Measurements from ENCODE around the gene PDE11A. TPM values are rescaled to one million over a fixed set of nuclear protein-coding genes. Genes with fewer than 3 reads are reported as not detected.

PDE11A gene
- total RNA-seq, 2 experiments from 2014 or later: not detected

DNA sequence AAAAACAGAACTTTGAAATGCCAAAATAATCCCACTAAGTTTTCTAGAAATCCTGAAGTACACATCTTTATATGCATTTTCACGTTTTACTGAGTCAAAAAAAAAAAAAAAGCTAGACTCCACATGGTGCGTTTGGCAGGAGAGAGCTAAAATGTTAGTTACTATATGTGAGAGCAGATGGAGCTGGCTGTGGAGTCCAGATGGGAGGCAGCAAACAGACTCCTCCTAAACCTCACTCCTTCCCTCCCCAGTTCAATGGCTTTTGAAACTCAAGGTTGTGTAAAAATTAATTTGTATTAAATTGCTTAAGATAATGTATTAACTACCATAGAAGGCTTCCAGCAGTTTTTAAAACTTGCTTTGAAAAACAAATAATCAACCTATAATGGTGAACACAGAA, 431.2 kb downstream of the PDE11A start:
- peaks cover 15% of the 10 kb centered on the region for H3K27me3 Mint-ChIP-seq
- H3K4me1 Mint-ChIP-seq: no peaks in the 10 kb centered on the region
- H3K9me3 Mint-ChIP-seq: peaks cover 2% of the 10 kb centered on the region
- ChIA-PET CTCF (interaction anchor here (1.1 kb wide), 1 partner anchor 56 kb away, joined by 3 read pairs; no protein-coding TSS in a partner anchor), POLR2A (no interaction called here)
- DNase-seq: no peak
- no peak overlapping the region for H3K4me3 Mint-ChIP-seq
- H3K27ac Mint-ChIP-seq: no peak overlapping the region
- no peaks in the 10 kb centered on the region for H3K36me3 Mint-ChIP-seq (ENCODE audit: low read depth)

DNA sequence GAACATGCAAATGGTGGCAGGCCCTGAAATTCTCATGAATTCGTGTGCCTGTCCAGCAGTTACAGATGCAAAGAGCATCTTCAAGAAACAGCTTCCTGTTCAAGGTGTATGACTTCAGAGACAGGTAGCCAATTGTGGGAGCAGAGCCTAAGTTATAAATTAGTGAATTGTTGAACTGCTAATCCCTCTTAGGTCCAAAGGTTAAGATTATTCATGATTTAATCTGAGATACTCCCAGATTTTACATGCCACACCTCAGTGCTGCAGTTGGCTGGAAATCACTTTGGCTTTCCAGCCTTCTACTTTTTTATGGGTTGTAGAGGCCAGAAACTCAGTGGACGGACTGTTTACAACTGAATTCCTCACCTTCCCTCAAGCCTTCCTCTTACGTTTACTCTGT, 432.2 kb downstream of the PDE11A start:
- Mint-ChIP-seq H3K9me3 (peaks cover 2% of the 10 kb centered on the region), H3K27me3 (peaks cover 11% of the 10 kb centered on the region), H3K4me1 (no peaks in the 10 kb centered on the region), H3K36me3 (ENCODE audit: low read depth) (no peaks in the 10 kb centered on the region), H3K27ac (no peak overlapping the region), H3K4me3 (no peak overlapping the region)
- DNase-seq: no peak
- ChIA-PET CTCF (no interaction called here), POLR2A (no interaction called here)

DNA sequence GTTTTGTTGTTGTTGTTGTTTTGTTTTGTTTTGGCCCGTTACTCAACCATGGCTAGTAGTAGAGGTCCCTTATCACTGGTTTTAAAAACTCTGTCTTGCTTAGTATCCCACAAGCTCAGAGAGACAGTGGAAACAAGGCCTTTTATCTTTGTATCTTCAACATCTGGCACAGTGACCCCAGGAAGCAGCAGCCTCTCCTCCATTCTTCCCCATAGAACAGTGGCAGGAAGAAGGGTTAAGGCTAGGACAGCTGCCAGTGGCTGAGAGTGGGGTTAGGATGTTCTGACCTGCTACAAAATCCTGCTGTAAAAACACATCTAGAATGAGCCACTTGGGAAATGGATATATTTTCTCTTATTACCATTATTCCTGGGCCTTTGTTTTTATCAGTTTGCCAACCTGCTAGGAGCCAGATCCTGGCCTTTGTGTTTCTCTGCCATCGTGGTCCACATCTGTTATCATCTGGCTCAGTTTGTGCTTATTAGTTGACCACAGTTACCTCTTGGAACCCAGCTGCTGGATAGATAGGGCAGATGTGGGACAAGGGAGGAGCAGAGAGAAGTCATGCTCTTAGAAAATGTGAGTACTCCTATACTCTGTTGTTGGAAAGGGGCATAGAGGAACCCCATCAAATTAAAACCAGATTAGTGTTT, 433.2 kb downstream of the PDE11A start:
- peaks cover 9% of the 10 kb centered on the region for H3K27me3 Mint-ChIP-seq
- CTCF ChIA-PET: no interaction called here

DNA sequence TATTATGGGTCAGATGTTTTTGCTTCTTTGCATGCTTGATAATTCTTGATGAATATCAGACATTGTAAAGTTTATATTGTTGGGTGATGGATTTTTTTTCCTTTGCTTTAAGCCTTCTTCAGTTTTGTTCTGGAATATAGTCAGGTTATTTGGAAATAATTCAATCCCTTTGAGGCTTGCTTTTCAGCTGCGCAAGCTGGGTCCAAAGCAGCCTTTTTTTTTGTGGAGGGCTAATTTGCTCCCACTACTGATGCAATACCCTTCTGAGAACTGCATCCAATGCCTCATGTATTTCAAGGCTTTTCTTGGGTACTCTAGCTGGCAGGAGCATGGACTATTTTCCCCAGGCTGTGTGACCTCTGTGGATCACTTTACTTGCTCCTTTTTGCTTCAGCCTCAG, 434.1 kb downstream of the PDE11A start:
- H3K27me3 Mint-ChIP-seq: peaks cover 9% of the 10 kb centered on the region
- H3K36me3 Mint-ChIP-seq (ENCODE audit: low read depth): no peaks in the 10 kb centered on the region
- H3K4me1 Mint-ChIP-seq: peaks cover 5% of the 10 kb centered on the region
- DNase-seq: no peak
- CTCF ChIA-PET: no interaction called here
- POLR2A ChIA-PET: no interaction called here
- H3K27ac Mint-ChIP-seq: no peak overlapping the region
- H3K4me3 Mint-ChIP-seq: no peak overlapping the region
- peaks cover 2% of the 10 kb centered on the region for H3K9me3 Mint-ChIP-seq

More for the DNA sequence above, 433.2 kb downstream of the PDE11A start:
- POLR2A ChIA-PET: no interaction called here
- Mint-ChIP-seq H3K4me3 (no peak overlapping the region), H3K4me1 (peaks cover 2% of the 10 kb centered on the region), H3K36me3 (ENCODE audit: low read depth) (no peaks in the 10 kb centered on the region), H3K9me3 (peaks cover 2% of the 10 kb centered on the region), H3K27ac (no peak overlapping the region)
- no peak for DNase-seq

DNA sequence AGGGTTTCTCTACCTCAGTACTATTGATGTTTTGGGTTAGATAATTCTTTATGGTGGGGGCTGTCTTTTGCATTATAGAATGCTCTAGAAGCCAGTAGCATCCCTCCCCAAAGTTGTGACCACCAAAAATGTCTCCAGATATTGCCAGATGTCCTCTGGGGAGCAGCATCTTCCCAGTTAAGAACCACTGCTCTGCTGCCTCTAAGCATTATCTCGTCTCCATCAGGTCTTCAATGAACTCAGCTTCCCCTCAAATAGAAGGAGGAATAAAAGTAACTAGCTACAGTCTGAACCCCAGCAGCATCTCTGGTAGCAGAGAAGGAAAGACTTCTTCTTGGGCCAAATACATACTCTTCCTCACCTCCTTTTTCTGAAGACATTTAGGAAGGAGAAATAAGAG, 435.9 kb downstream of the PDE11A start:
- DNase-seq: no peak
- Mint-ChIP-seq H3K36me3 (ENCODE audit: low read depth) (no peaks in the 10 kb centered on the region), H3K4me1 (peaks cover 5% of the 10 kb centered on the region), H3K27me3 (peaks cover 6% of the 10 kb centered on the region), H3K9me3 (no peaks in the 10 kb centered on the region), H3K4me3 (no peak overlapping the region), H3K27ac (no peak overlapping the region)
- POLR2A ChIA-PET: no interaction called here
- CTCF ChIA-PET: interaction anchor here (1.0 kb wide), 1 partner anchor 11 kb away, joined by 3 read pairs; no protein-coding TSS in a partner anchor

DNA sequence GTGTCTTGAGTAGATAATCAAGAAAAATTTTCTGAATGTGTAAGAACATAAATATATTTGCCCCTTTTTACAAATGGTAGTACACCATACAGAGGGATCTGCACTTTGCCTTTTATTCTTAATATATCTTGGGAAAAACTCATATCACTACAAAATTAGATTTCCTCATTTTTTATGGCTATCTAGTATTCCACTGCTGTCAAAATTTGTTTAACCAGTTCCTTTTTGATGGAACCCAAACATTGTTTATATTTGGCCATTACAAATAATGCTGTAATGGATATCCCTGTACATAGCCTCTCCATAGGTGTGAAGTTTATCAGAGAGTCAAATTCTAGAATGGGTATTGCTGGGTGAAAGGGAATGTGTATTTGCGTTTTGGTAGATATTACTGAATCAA, 436.9 kb downstream of the PDE11A start:
- H3K9me3 Mint-ChIP-seq: no peaks in the 10 kb centered on the region

DNA sequence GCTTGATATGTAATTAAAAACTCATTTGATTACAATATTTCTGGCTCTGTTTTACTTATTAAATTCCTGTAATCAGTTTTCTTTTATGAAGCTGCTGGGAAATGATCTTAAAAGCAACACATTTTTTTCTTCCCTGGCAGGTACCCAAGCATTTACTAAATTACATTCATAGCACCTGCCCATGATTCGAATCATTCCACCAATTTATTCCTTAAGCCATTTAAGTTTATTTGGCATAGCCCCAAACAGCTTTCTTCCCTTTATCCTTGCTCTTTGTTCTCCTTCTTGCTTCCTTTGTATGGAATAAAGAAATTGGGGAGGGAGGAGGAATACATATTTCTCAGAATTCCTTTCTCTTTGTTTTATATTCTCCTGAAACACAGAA, 438.7 kb downstream of the PDE11A start:
- H3K4me1 Mint-ChIP-seq: peaks cover 5% of the 10 kb centered on the region
- H3K9me3 Mint-ChIP-seq: no peaks in the 10 kb centered on the region
- no peak overlapping the region for H3K27ac Mint-ChIP-seq
- H3K4me3 Mint-ChIP-seq: no peak overlapping the region
- CTCF ChIA-PET: interaction anchor here (1.2 kb wide), 1 partner anchor 469 kb away, joined by 3 read pairs; no protein-coding TSS in a partner anchor
- H3K27me3 Mint-ChIP-seq: peaks cover 11% of the 10 kb centered on the region
- H3K36me3 Mint-ChIP-seq (ENCODE audit: low read depth): no peaks in the 10 kb centered on the region
- no peak for DNase-seq
- POLR2A ChIA-PET: no interaction called here

More for the DNA sequence above, 436.9 kb downstream of the PDE11A start:
- H3K27me3 Mint-ChIP-seq: peaks cover 6% of the 10 kb centered on the region
- DNase-seq: no peak
- no peaks in the 10 kb centered on the region for H3K36me3 Mint-ChIP-seq (ENCODE audit: low read depth)
- H3K4me3 Mint-ChIP-seq: no peak overlapping the region
- H3K4me1 Mint-ChIP-seq: peaks cover 5% of the 10 kb centered on the region
- H3K27ac Mint-ChIP-seq: no peak overlapping the region
- CTCF ChIA-PET: interaction anchor here (0.7 kb wide), 1 partner anchor 12 kb away, joined by 3 read pairs; no protein-coding TSS in a partner anchor
- POLR2A ChIA-PET: no interaction called here

DNA sequence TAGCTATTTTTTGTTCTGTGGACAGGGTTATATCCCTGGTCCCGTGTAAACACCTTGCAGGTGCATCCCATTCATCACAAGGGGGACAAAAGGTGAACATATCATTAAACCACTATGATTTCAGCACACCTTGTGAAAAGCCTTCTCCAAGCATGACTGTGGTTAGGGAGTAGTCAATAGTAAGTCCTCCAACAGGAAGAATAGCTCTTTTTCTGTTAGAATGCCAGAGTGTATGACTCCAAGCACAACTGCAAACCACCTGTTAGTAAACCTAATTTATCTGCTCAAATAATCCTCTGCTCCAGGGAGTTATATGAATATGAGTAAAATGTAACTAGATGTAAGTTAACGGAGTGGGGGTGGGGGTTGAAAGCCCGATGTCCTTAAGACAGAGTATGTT, 439.5 kb downstream of the PDE11A start:
- no peaks in the 10 kb centered on the region for H3K36me3 Mint-ChIP-seq (ENCODE audit: low read depth)
- H3K27me3 Mint-ChIP-seq: peaks cover 11% of the 10 kb centered on the region
- peaks cover 5% of the 10 kb centered on the region for H3K4me1 Mint-ChIP-seq
- ChIA-PET POLR2A (no interaction called here), CTCF (interaction anchor here (1.2 kb wide), 1 partner anchor 468 kb away, joined by 3 read pairs; no protein-coding TSS in a partner anchor)
- no peak for DNase-seq
- no peaks in the 10 kb centered on the region for H3K9me3 Mint-ChIP-seq
- H3K27ac Mint-ChIP-seq: no peak overlapping the region
- no peak overlapping the region for H3K4me3 Mint-ChIP-seq

DNA sequence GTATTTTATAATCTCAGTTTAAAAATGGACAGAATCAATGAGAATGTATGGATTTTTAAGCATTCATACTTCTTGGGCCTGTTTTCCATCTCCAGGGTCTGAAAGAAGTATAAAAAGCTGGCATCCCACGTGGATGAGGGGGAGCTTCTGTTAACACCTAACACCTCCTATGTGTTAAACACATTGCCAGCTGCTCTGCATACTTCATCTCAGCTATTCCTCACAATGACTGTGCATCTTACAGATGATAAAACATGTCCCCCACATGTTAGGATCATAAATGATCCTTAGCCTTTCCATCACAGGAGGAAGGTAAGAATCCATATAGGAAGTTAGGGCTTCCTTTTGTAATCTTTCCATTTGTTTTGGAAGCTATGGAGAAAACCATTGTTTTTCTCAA, 440.9 kb downstream of the PDE11A start:
- CTCF ChIA-PET: interaction anchor here (0.5 to 1.0 kb wide), 3 partner anchors 69 to 120 kb away, joined by 3 to 4 read pairs (median 3); no protein-coding TSS in a partner anchor
- H3K27me3 Mint-ChIP-seq: peaks cover 9% of the 10 kb centered on the region
- peaks cover 6% of the 10 kb centered on the region for H3K4me1 Mint-ChIP-seq
- no peak overlapping the region for H3K4me3 Mint-ChIP-seq
- H3K27ac Mint-ChIP-seq: no peak overlapping the region
- no peaks in the 10 kb centered on the region for H3K36me3 Mint-ChIP-seq (ENCODE audit: low read depth)
- POLR2A ChIA-PET: no interaction called here
- no peaks in the 10 kb centered on the region for H3K9me3 Mint-ChIP-seq
- DNase-seq: no peak

DNA sequence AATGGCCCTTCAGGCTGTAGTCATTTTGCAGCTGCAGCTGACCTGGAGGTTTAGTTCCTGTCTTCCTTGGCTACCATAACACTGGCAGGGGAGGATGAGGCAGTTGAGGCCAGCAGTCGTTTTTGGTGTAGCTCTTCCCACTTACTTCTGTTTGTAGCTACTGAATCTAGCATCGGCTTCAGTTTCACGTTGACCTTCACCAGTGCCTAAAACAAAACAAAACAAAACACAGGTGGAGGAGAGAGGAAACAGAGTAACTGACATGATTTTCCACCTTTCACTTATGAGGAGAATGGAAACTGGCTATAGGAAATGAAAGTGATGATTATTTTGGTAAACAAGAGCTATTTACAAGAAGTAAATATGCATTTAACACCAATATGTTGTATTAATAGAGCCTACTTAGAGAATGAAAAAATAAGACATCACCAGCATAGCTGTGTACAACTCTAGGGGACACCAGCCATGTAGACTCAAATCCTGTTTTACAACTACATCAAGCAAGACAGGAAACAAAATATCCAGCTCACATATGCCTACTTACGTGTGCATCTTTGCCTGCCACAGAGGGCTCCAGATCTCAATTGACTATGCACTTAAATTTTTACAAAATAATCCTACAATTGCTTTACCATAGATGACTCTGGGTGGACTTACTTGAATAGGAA, 443.1 kb downstream of the PDE11A start:
- H3K9me3 Mint-ChIP-seq: no peaks in the 10 kb centered on the region
- POLR2A ChIA-PET: no interaction called here
- CTCF ChIA-PET: interaction anchor here (0.8 to 1.3 kb wide), 4 partner anchors 13 to 44 kb away, joined by 3 read pairs; no protein-coding TSS in a partner anchor
- H3K36me3 Mint-ChIP-seq (ENCODE audit: low read depth): no peaks in the 10 kb centered on the region
- H3K4me1 Mint-ChIP-seq: peaks cover 7% of the 10 kb centered on the region
- H3K27me3 Mint-ChIP-seq: peaks cover 13% of the 10 kb centered on the region
- H3K27ac Mint-ChIP-seq: no peak overlapping the region
- DNase-seq: no peak
- H3K4me3 Mint-ChIP-seq: no peak overlapping the region

DNA sequence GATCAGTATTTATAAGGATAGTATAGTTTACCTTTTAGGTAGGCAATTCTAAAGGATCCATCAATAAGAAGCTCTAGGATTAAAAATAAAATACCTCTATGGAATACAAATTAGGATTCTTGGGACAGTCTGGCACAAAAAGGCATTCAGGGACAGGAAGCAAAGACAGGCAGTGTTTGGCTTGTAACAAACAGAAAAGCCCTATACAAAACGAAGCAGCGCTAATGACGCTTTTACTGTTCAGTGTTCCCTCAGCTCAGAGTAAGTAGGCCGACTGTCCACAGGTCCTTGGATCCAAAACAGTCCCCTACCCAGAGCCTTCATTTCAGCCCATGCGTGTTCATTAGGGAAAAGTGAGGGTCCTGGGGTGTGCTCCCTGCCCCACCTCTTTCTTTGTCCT, 443.7 kb downstream of the PDE11A start:
- H3K27me3 Mint-ChIP-seq: peaks cover 15% of the 10 kb centered on the region
- no peaks in the 10 kb centered on the region for H3K9me3 Mint-ChIP-seq
- ChIA-PET POLR2A (no interaction called here), CTCF (interaction anchor here (1.2 to 1.3 kb wide), 2 partner anchors 15 to 43 kb away, joined by 3 read pairs; no protein-coding TSS in a partner anchor)
- H3K4me1 Mint-ChIP-seq: peaks cover 3% of the 10 kb centered on the region
- no peaks in the 10 kb centered on the region for H3K36me3 Mint-ChIP-seq (ENCODE audit: low read depth)
- no peak overlapping the region for H3K4me3 Mint-ChIP-seq
- no peak for DNase-seq
- no peak overlapping the region for H3K27ac Mint-ChIP-seq

DNA sequence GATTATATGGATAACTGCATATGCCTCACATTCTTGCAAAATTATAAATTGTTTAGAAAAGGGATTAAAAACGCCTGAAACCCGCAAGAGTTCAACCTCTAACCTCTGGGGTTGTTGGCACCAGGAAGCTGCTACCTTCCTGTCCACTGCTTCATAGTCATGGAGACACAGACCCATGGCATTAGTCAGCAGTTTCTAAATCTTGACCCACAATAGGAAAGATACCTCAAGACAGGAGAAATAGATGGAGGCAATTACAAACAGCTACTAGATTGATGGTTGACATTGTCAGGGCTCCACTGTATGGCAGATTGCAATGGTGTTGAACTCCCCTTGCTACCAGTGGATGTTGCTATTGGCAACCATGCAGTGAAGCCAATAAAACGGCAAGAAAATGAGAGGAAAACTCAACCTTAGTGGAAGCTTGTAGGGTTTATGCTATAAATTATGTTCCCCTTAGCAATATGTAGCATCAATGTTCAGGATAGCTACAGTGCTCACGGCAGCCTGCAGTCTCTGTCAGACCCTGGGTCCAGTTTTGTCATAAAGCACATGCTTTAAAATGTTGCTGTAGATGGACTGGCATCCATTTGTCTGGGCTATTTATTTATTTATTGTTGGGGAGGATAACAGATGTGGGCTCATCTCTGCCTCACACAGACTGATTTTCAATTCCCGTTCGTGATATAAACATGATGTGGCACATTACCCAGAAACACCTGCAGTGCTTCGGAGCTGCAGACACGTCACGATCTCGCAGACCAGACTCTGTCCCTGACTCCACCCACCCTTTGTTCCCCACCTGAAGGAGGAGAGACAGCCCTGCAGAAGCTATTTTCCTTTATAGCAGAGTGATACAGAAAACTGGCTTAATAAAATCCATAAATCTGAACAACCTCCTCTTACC, 446.6 kb downstream of the PDE11A start:
- Mint-ChIP-seq H3K9me3 (no peaks in the 10 kb centered on the region), H3K4me1 (peaks cover 3% of the 10 kb centered on the region), H3K27me3 (peaks cover 10% of the 10 kb centered on the region), H3K27ac (no peak overlapping the region), H3K36me3 (ENCODE audit: low read depth) (no peaks in the 10 kb centered on the region), H3K4me3 (no peak overlapping the region)
- DNase-seq: no peak
- POLR2A ChIA-PET: interaction anchor here (0.6 kb wide), 1 partner anchor 1287 kb away, joined by 3 read pairs; no protein-coding TSS in a partner anchor
- CTCF ChIA-PET: interaction anchor here (1.1 kb wide), 1 partner anchor 11 kb away, joined by 3 read pairs; no protein-coding TSS in a partner anchor

DNA sequence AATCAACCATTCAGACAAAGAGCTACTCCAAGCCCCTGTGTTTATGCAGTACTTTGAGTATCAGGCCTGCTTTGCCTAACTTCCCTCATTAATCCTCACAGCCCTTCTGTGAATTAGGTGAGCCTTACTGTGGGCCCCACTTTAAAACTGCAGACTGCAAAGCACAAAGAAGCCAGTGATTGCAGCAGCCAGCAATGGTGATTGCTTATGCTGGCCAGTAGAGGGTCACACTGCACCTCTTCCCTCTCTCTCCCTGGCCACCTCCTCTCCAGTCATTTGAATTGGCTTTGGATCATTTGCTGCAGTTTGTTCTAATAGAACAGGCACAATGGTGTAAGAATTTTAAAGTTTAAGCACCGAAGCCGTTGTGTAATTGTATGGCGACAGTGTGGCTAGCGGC, 450.1 kb downstream of the PDE11A start:
- H3K4me1 Mint-ChIP-seq: peaks cover 14% of the 10 kb centered on the region
- H3K36me3 Mint-ChIP-seq (ENCODE audit: low read depth): no peaks in the 10 kb centered on the region
- H3K27me3 Mint-ChIP-seq: peaks cover 6% of the 10 kb centered on the region
- ChIA-PET POLR2A (no interaction called here), CTCF (no interaction called here)
- no peak overlapping the region for H3K4me3 Mint-ChIP-seq
- H3K9me3 Mint-ChIP-seq: no peaks in the 10 kb centered on the region
- H3K27ac Mint-ChIP-seq: no peak overlapping the region
- no peak for DNase-seq

All from activated CD4-positive, alpha-beta T cell treated with anti-CD3 and anti-CD28 coated beads, Interleukin-2, amount 10 ng/mL, durations not matched to agents 7 days and 5 days (primary cell).